NT2/D1 (cell line): ENCODE measurements around the gene INO80C.
A peak's percentile ranks its signal among the peaks of the same experiment; 100 is the strongest.

Source experiments
- DNase-seq: peaks from one replicate; pipeline ENCODE4 v3.0.0-alpha.2; 2011; ENCODE audit warnings: low read depth, low spot score
- H3K27me3 ChIP-seq: 2 replicates; pipeline ENCODE4 v1.6.0; 2011; ENCODE audit warnings: mild to moderate bottlenecking; ENCODE audit not compliant: insufficient read length, insufficient read depth
- H3K36me3 ChIP-seq: 2 replicates; pipeline ENCODE4 v1.6.1; 2011; ENCODE audit warnings: mild to moderate bottlenecking, low read length, mixed read lengths; ENCODE audit not compliant: insufficient read depth, insufficient read length
- H3K4me1 ChIP-seq: 2 replicates; pipeline ENCODE4 v1.5.1; 2011; ENCODE audit not compliant: insufficient read depth, insufficient read length
- H3K4me3 ChIP-seq: 2 replicates; pipeline ENCODE4 v1.5.1; 2011; ENCODE audit warnings: low read depth; ENCODE audit not compliant: insufficient read length
- H3K9ac ChIP-seq: 2 replicates; pipeline ENCODE4 v1.6.0; 2011; ENCODE audit warnings: low read depth; ENCODE audit not compliant: insufficient read length
- H3K9me3 ChIP-seq: 2 replicates; pipeline ENCODE4 v1.5.1; 2011; ENCODE audit warnings: mild to moderate bottlenecking, low read length; ENCODE audit not compliant: insufficient read depth
- SUZ12 ChIP-seq: IDR thresholded peaks from 2 replicates; pipeline ENCODE4 v1.6.1; 2011; ENCODE audit not compliant: insufficient read length, insufficient read depth; ENCODE audit errors: extremely low read depth
- YY1 ChIP-seq: IDR thresholded peaks from 2 replicates; pipeline ENCODE4 v1.6.1; 2011; ENCODE audit not compliant: insufficient read length, insufficient read depth
- ZNF274 ChIP-seq: IDR thresholded peaks from 2 replicates; pipeline ENCODE4 v1.6.1; 2011; ENCODE audit warnings: mild to moderate bottlenecking, low read depth, low read length

Gene INO80C, protein sequence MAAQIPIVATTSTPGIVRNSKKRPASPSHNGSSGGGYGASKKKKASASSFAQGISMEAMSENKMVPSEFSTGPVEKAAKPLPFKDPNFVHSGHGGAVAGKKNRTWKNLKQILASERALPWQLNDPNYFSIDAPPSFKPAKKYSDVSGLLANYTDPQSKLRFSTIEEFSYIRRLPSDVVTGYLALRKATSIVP

DNA sequence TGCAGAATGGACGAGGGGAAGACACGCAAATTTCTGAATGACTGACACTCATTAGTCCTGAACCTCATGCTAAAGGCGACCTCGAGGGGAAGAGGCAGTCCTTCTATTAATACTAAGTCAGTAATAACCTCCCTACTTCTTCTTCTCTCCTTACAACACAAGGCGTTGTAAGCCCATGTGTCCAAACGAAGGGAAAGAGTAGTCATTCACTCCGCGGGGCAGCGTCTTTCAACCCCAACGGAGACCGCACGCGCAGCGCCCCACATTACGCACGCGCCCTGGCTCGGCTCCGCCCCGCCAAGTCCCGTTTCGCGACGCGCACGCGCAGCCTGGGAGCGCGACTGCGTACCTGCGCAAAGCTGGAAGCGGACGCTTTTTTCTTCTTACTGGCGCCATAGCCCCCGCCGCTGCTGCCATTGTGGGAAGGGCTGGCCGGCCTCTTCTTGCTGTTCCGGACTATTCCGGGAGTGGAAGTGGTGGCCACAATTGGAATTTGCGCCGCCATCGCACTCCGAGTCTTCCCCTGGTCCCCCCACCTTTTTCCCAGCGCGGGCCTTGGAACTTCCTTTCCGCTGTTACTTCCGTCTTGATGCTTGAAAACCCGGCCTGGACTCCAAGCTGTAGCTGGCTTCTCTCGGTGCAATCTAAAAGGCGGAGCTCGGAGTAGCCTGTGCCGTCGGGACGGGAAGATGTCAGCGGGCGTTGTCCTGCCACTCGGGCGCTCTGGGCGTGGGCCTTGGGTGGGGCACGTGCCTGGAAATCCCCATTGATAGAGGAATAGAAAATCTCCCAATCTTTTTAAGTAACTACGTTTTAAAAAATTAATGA lies at the start of gene INO80C:
TSS of gene INO80C (minus strand) at position 591 of the 828 bp plus-strand sequence. CDS start at position 505, 86 bp downstream.
- Histone ChIP-seq H3K4me3 (peak within 1 kb of the TSS; percentile 48), H3K9ac (peak within 1 kb of the TSS; percentile 95), H3K27me3 (no peaks in the 10 kb centered on the region), H3K36me3 (no peaks in the 10 kb centered on the region), H3K9me3 (no peaks in the 10 kb centered on the region), H3K4me1 (no peaks in the 10 kb centered on the region)
- TF ChIP-seq YY1 (peak; percentile 25), SUZ12 (no peak)
- peak; percentile 80 for DNase-seq

DNA sequence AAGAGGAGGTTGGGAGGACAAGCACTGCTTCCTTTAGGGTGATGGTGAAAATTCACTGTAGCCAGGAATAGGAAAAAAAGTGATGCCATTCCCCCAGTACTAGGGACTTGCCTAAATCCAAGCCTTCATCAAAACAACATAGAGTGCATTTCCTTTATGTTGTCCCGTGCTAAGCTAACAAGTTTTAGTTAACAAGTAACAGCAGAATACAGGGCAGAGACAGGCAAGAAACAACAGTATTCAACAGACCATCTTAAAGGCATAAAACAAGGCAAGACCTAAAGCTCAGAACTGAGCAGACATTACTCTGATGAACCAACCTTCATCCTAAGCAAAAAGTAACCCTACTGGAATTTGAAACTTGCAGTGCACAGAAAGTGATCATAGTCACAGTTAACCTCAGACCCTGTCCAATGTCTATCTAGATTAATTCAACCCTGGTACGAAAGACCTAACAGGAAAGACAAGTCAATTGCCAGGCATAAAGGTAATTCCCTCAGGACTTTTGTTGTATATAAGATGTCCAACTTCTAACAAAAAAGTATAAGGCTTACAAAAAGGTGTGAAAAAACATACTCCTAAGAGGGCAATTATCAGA lies 49.3 kb upstream of the INO80C start:
- no peak overlapping the region for H3K9ac ChIP-seq
- no peak overlapping the region for H3K4me3 ChIP-seq
- no peaks in the 10 kb centered on the region for H3K9me3 ChIP-seq
- no peaks in the 10 kb centered on the region for H3K4me1 ChIP-seq
- DNase-seq: no peak
- no peak for TF ChIP-seq ZNF274
- no peak for TF ChIP-seq SUZ12
- TF ChIP-seq YY1: no peak
- no peaks in the 10 kb centered on the region for H3K27me3 ChIP-seq
- H3K36me3 ChIP-seq: no peaks in the 10 kb centered on the region

DNA sequence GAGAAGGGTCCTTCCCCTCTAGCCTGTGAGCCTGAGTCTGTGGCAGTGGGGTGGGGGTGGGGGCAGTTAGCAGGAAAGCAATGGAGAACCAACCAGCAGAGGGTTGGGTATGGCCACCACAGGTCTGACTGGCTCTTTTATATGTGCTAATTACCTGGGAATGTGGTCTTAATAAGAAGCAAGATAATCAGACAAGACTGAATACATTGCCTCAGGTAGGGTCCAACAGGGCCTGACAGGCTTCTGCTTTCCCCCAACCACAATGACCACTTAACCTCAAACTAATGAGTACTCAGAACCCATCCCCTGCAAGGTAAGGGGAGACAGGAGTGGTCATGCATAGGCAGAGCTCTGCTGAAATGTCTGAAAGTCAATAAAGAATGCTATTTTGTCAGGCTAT lies 44.6 kb upstream of the INO80C start:
- TF ChIP-seq YY1 (no peak), ZNF274 (no peak), SUZ12 (no peak)
- DNase-seq: no peak
- no peaks in the 10 kb centered on the region for H3K4me1 ChIP-seq
- H3K4me3 ChIP-seq: no peak overlapping the region
- H3K9me3 ChIP-seq: no peaks in the 10 kb centered on the region; the same call in none of the 2 replicates
- H3K9ac ChIP-seq: no peak overlapping the region
- H3K36me3 ChIP-seq: no peaks in the 10 kb centered on the region
- H3K27me3 ChIP-seq: no peaks in the 10 kb centered on the region

GRCh38 chr18:35535297-35535696 lies 37.5 kb upstream of the INO80C start:
- H3K27me3 ChIP-seq: no peaks in the 10 kb centered on the region
- no peak overlapping the region for H3K4me3 ChIP-seq
- no peak overlapping the region for H3K9ac ChIP-seq
- TF ChIP-seq SUZ12: no peak
- TF ChIP-seq YY1: no peak
- TF ChIP-seq ZNF274: no peak
- H3K4me1 ChIP-seq: no peaks in the 10 kb centered on the region
- no peaks in the 10 kb centered on the region; the same call in none of the 2 replicates for H3K9me3 ChIP-seq
- no peak for DNase-seq
- no peaks in the 10 kb centered on the region for H3K36me3 ChIP-seq

GRCh38 chr18:35533916-35534405 lies 36.2 kb upstream of the INO80C start:
- H3K27me3 ChIP-seq: no peaks in the 10 kb centered on the region
- no peak for TF ChIP-seq YY1
- no peak for TF ChIP-seq ZNF274
- no peak for TF ChIP-seq SUZ12
- no peaks in the 10 kb centered on the region; the same call in none of the 2 replicates for H3K9me3 ChIP-seq
- no peak overlapping the region for H3K9ac ChIP-seq
- DNase-seq: no peak
- H3K4me1 ChIP-seq: no peaks in the 10 kb centered on the region
- H3K36me3 ChIP-seq: no peaks in the 10 kb centered on the region
- H3K4me3 ChIP-seq: no peak overlapping the region

- no peak for DNase-seq
- H3K9ac ChIP-seq: no peak overlapping the region
Observed at GRCh38 chr18:35528749-35529274, 31.1 kb upstream of the INO80C start.

More at GRCh38 chr18:35528749-35529274, 31.1 kb upstream of the INO80C start:
- TF ChIP-seq YY1 (no peak), SUZ12 (no peak), ZNF274 (no peak)
- Histone ChIP-seq H3K27me3 (no peaks in the 10 kb centered on the region), H3K9me3 (no peaks in the 10 kb centered on the region), H3K36me3 (no peaks in the 10 kb centered on the region), H3K4me1 (no peaks in the 10 kb centered on the region), H3K4me3 (no peak overlapping the region)
